Measurements from ENCODE around the gene RPRD1B. TPM values are rescaled to one million over a fixed set of nuclear protein-coding genes. Genes with fewer than 3 reads are reported as not detected.

RPRD1B gene
- polyA plus RNA-seq, 2 of the 4 experiments (the other 2 are of a cell fraction) = 16.4 to 28.4 TPM

DNA sequence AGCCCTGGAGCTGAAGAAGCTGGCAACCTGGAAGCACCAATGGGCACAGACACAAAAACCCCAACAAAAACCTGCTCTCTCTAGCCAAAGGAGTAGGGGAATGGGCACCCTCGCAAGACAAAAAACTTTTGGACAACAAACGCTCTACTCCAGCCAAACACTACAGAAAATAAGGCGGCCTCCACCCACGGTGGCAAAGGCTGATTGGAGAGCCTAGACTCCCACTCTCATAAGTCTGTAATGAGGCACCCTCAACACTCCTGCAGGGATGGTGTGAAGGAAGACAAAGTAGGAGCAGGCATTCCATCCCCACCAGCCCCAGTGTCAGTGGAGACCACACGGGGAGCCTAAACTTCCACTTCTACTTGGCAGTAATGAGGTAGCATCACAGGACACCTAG is 9.1 kb upstream of the RPRD1B start:
- Histone ChIP-seq H3K4me2 (peak overlapping the region; percentile 50), H3K4me1 (peaks cover 31% of the 10 kb centered on the region), H3K27ac (peak overlapping the region; percentile 15 to 61; a peak in 4 of 6 replicates), H3K4me3 (no peak overlapping the region), H3K9me3 (peaks cover 3% of the 10 kb centered on the region; the same call in 2 of the 3 replicates)
- ChIA-PET POLR2A (no interaction called here), CTCF (interaction anchor here (1.0 to 1.4 kb wide), 2 partner anchors 9 to 33 kb away, joined by 3 to 5 read pairs; partner anchors contain the start of genes RPRD1B and TTI1)
- FAIRE-seq (no peak), ATAC-seq (no peak), DNase-seq (ENCODE audit: low read depth in 1 of 2, low spot score in 1 of 2) (no peak)
- 91% methylated on average over 5 of the region's 5 CpGs for WGBS (ENCODE audit: missing lambda C conversion rate)
- TF ChIP-seq USF2 (IDR thresholded peaks at IDR 0.05) (no peak), TFCP2L1 (CRISPR knock-in tag; IDR thresholded peaks at IDR 0.05) (no peak), HOXB13 (CRISPR knock-in tag; IDR thresholded peaks at IDR 0.05; ENCODE audit: low read depth) (no peak), PHF8 (IDR thresholded peaks at IDR 0.05; ENCODE audit: borderline replicate concordance, low read depth) (no peak)

- Histone ChIP-seq H3K9me3 (no peaks in the 10 kb centered on the region), H3K4me2 (no peak overlapping the region), H3K27ac (no peak overlapping the region), H3K4me1 (peaks cover 18% of the 10 kb centered on the region), H3K4me3 (no peak overlapping the region)
- 90% methylated on average over 3 of the region's 3 CpGs for WGBS (ENCODE audit: missing lambda C conversion rate)
- CTCF ChIA-PET = interaction anchor here (0.6 to 1.6 kb wide), 5 partner anchors 16 to 465 kb away, joined by 3 to 4 read pairs (median 3); no protein-coding TSS in a partner anchor
- no peak for ATAC-seq
- no peak for FAIRE-seq
- DNase-seq (ENCODE audit: low read depth in 1 of 2, low spot score in 1 of 2) = no peak
- POLR2A ChIA-PET = no interaction called here
- TF ChIP-seq USF2 (IDR thresholded peaks at IDR 0.05) (no peak), ZC3H11A (IDR thresholded peaks at IDR 0.05) (no peak)
These were observed 4.1 kb upstream of the RPRD1B start for GRCh38 chr20:38029453-38029852.

- Histone ChIP-seq H3K4me3 (peak overlapping the region; percentile 88; the same call in 2 of the 3 replicates), H3K9me3 (no peaks in the 10 kb centered on the region), H3K27ac (no peak overlapping the region), H3K4me2 (peak overlapping the region; percentile 98), H3K4me1 (peaks cover 22% of the 10 kb centered on the region; the same call in 2 of the 3 replicates)
- FAIRE-seq (no peak), DNase-seq (ENCODE audit: low read depth in 1 of 2, low spot score in 1 of 2) (no peak), ATAC-seq (no peak)
- CTCF ChIA-PET = interaction anchor here (0.9 to 1.6 kb wide), 6 partner anchors 12 to 138 kb away, joined by 3 to 4 read pairs (median 3); no protein-coding TSS in a partner anchor
- POLR2A ChIA-PET = no interaction called here
- WGBS (ENCODE audit: missing lambda C conversion rate) = 90% methylated on average over 3 of the region's 3 CpGs
- TF ChIP-seq HOXA7 (CRISPR knock-in tag; IDR thresholded peaks at IDR 0.05) = no peak
- TF ChIP-seq GATA3 (IDR thresholded peaks at IDR 0.05; ENCODE audit: borderline replicate concordance) = no peak
- no peak for TF ChIP-seq ESRRA (IDR thresholded peaks at IDR 0.05; ENCODE audit: borderline replicate concordance, low read length)
- no peak for TF ChIP-seq EHMT2 (IDR thresholded peaks at IDR 0.05; ENCODE audit: low read depth)
- TF ChIP-seq CHD2 (IDR thresholded peaks at IDR 0.05; ENCODE audit: low read length, partially characterized antibody) = no peak
- no peak for TF ChIP-seq HMGXB4 (CRISPR knock-in tag; IDR thresholded peaks at IDR 0.05; ENCODE audit: borderline replicate concordance)
- TF ChIP-seq NFE2L2 (conservative IDR thresholded peaks at IDR 0.05; ENCODE audit: low read length) = no peak
- TF ChIP-seq, protein P1, sequence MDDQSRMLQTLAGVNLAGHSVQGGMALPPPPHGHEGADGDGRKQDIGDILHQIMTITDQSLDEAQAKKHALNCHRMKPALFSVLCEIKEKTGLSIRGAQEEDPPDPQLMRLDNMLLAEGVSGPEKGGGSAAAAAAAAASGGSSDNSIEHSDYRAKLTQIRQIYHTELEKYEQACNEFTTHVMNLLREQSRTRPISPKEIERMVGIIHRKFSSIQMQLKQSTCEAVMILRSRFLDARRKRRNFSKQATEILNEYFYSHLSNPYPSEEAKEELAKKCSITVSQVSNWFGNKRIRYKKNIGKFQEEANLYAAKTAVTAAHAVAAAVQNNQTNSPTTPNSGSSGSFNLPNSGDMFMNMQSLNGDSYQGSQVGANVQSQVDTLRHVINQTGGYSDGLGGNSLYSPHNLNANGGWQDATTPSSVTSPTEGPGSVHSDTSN (IDR thresholded peaks at IDR 0.05) = no peak
- TF ChIP-seq POLR2A (IDR thresholded peaks at IDR 0.05; ENCODE audit: low read length) = no peak
- no peak for TF ChIP-seq CEBPB (IDR thresholded peaks at IDR 0.05)
- no peak for TF ChIP-seq MAX (IDR thresholded peaks at IDR 0.05)
- TF ChIP-seq HES2 (IDR thresholded peaks at IDR 0.05) = no peak
- no peak for TF ChIP-seq BHLHE40 (IDR thresholded peaks at IDR 0.05; ENCODE audit: low read depth, low read length)
- TF ChIP-seq CTCF (IDR thresholded peaks at IDR 0.05) = no peak
- no peak for TF ChIP-seq ZSCAN20 (CRISPR knock-in tag; IDR thresholded peaks at IDR 0.05)
- TF ChIP-seq NPAS2 (CRISPR knock-in tag; IDR thresholded peaks at IDR 0.05; ENCODE audit: borderline replicate concordance) = no peak
These were observed 1.6 kb upstream of the RPRD1B start for GRCh38 chr20:38031957-38032356.

All from A549 (cell line).